Lung (tissue), 12 donors: Measurements from ENCODE around the gene SLC25A41. TPM values are rescaled to one million over a fixed set of nuclear protein-coding genes. Genes with fewer than 3 reads are reported as not detected.

ENCODE experiments used
- ATAC-seq: fragments of 200-7000 bp; cut with Tn5 transposase; one replicate; pipeline ENCODE4 v1.9.1; 2020; ENCODE audit warnings: moderate number of reproducible peaks; ENCODE audit not compliant: insufficient read depth, low FRiP score
- DNase-seq, 3 donors: peaks; one replicate each; pipeline ENCODE4 v3.0.0-alpha.2; 2013 to 2017
- H3K27ac ChIP-seq, 2 donors: one replicate each; pipeline ENCODE4 v1.5.1; 2013; ENCODE audit warnings: mild to moderate bottlenecking in 2 of 2, moderate library complexity in 2 of 2, control low read depth in 1 of 2, inconsistent platforms in 1 of 2, low read depth in 1 of 2, low read length in 1 of 2
- H3K27me3 ChIP-seq, 3 donors: one replicate each; pipeline ENCODE4 v1.5.1; 2013; ENCODE audit warnings: low read length in 2 of 3; ENCODE audit not compliant: control insufficient read depth in 3 of 3, insufficient read depth in 3 of 3
- H3K36me3 ChIP-seq, 4 donors: one replicate each; pipeline ENCODE4 v1.5.1; 2013; ENCODE audit warnings: low read length in 4 of 4, mild to moderate bottlenecking in 1 of 4, moderate library complexity in 1 of 4; ENCODE audit not compliant: control insufficient read depth in 4 of 4, insufficient read depth in 4 of 4
- H3K4me1 ChIP-seq, 5 donors: one replicate each; pipeline ENCODE4 v1.5.1; 2013; ENCODE audit warnings: low read length in 5 of 5, mild to moderate bottlenecking in 2 of 5, moderate library complexity in 1 of 5; ENCODE audit not compliant: control insufficient read depth in 5 of 5, insufficient read depth in 5 of 5
- H3K4me3 ChIP-seq: one replicate; pipeline ENCODE4 v1.5.1; 2013; ENCODE audit warnings: mild to moderate bottlenecking, control low read depth, moderate library complexity
- H3K9ac ChIP-seq, 2 donors: one replicate each; pipeline ENCODE4 v1.5.1; 2013; ENCODE audit warnings: low read length in 2 of 2, control low read depth in 1 of 2; ENCODE audit not compliant: insufficient read depth in 1 of 2
- H3K9me3 ChIP-seq, 4 donors: one replicate each; pipeline ENCODE4 v1.5.1; 2013; ENCODE audit warnings: low read length in 3 of 4, mild to moderate bottlenecking in 1 of 4, moderate library complexity in 1 of 4; ENCODE audit not compliant: control insufficient read depth in 4 of 4, insufficient read depth in 3 of 4
- WGBS, 2 donors: extraction: QIAGEN DNeasy Blood & Tissue Kit; methylation state at CpG; one replicate each; pipeline ENCODE4 v1.1.7; 2013; 5-methylcytosine and 5-hydroxymethylcytosine counted together
- polyA plus RNA-seq, 2 donors: library from polyadenylated mRNA; stranded (reverse); fragments of 200-250 nt; gene quantifications; one replicate each; pipeline ENCODE4 v1.2.1, GENCODE V29; 2013
- total RNA-seq, 2 donors: library from RNA; depleted of rRNA in 1 of 2; stranded (reverse); fragments of >200 nt in 1 of 2; gene quantifications; one replicate each; pipeline ENCODE4 v1.2.1, GENCODE V29; 2014 to 2021
- TF ChIP-seq, protein P1 (sequence below): IDR thresholded peaks from 2 replicates; pipeline ENCODE4 v1.5.1; 2012; ENCODE audit warnings: mild to moderate bottlenecking; ENCODE audit errors: control extremely low read depth, extremely low read depth
- donor health status: control.
- donor health status: control.
- donor health status: Bipolar disorder and iron deficiency.
- donor health status: healthy.
- donor health status: DM: yes; HTN: yes; CAD: no.

SLC25A41 gene
- total and polyA plus RNA-seq, 4 donors = 0.10 to 0.43 (median 0.28) TPM; not detected in 1

DNA sequence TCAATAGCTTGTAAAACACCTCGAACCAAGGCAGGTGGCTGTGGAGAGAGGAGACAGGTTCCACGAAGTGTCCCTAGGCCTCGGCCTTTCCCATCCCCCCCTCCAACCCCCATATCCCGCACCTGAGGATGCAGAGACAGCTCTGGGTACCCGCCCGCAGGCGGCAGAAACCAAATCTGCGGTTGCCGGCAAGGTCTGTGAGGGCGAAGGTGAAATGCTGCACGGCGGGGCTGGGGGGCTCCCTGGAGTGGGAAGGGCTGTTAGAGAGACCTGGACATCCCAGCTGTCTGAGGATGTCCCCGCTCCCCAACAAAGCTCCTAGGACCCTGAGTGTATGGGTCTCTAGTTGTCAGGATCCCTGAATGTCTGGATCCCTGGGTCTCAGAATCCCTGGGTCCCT lies 45.3 kb upstream of the SLC25A41 start:
- DNase-seq (no peak), ATAC-seq (no peak)
- TF ChIP-seq, protein P1, sequence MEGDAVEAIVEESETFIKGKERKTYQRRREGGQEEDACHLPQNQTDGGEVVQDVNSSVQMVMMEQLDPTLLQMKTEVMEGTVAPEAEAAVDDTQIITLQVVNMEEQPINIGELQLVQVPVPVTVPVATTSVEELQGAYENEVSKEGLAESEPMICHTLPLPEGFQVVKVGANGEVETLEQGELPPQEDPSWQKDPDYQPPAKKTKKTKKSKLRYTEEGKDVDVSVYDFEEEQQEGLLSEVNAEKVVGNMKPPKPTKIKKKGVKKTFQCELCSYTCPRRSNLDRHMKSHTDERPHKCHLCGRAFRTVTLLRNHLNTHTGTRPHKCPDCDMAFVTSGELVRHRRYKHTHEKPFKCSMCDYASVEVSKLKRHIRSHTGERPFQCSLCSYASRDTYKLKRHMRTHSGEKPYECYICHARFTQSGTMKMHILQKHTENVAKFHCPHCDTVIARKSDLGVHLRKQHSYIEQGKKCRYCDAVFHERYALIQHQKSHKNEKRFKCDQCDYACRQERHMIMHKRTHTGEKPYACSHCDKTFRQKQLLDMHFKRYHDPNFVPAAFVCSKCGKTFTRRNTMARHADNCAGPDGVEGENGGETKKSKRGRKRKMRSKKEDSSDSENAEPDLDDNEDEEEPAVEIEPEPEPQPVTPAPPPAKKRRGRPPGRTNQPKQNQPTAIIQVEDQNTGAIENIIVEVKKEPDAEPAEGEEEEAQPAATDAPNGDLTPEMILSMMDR = no peak
- no peak overlapping the region for H3K4me3 ChIP-seq
- 87 to 90% methylated on average over 13 of the region's 13 CpGs for WGBS, 2 donors
- H3K9ac ChIP-seq = no peak overlapping the region
- no peak overlapping the region for H3K27ac ChIP-seq
- peaks cover 0 to 14% (median 8%) of the 10 kb centered on the region in 3 donors for H3K27me3 ChIP-seq
- H3K4me1 ChIP-seq = peaks cover 0 to 8% (median 0%) of the 10 kb centered on the region in 5 donors
- H3K36me3 ChIP-seq = no peaks in the 10 kb centered on the region
- H3K9me3 ChIP-seq = peaks cover 0 to 2% (median 0%) of the 10 kb centered on the region in 4 donors

DNA sequence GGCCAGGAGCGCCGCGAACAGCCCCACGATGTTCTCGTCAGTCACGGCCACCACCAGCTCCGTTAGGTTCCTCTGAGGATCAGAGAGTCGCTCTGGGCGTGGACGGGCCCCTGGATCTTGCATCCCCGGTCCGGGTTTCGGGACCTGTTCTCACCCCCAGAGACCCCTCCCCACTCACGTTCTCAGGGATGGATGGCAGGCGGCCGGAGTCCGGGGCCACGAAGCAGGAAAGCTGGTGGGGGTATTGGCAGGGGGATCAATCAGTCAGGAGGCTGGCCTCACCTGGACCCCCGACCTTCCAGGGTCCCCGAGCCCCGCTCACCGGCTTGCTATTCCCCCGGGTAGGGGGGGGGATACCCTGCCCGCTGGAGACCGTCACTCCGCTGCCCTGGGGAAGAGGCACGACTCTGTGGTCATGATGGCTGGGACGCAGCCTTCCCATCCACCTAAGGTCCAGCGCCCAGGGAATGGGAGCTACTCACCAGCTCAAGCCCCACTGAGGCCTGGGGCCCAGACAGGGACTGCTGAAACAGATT lies 43.4 kb upstream of the SLC25A41 start:
- H3K27me3 ChIP-seq = peaks cover 0 to 14% (median 8%) of the 10 kb centered on the region in 3 donors
- H3K9me3 ChIP-seq = peaks cover 0 to 2% (median 0%) of the 10 kb centered on the region in 4 donors
- 46 to 63% methylated on average over 29 of the region's 29 CpGs for WGBS, 2 donors
- ATAC-seq = no peak
- no peak overlapping the region for H3K4me3 ChIP-seq
- H3K27ac ChIP-seq = no peak overlapping the region
- no peak for DNase-seq
- H3K4me1 ChIP-seq = peaks cover 0 to 8% (median 0%) of the 10 kb centered on the region in 5 donors
- H3K36me3 ChIP-seq = no peaks in the 10 kb centered on the region
- TF ChIP-seq, protein P1 = no peak
- no peak overlapping the region for H3K9ac ChIP-seq

DNA sequence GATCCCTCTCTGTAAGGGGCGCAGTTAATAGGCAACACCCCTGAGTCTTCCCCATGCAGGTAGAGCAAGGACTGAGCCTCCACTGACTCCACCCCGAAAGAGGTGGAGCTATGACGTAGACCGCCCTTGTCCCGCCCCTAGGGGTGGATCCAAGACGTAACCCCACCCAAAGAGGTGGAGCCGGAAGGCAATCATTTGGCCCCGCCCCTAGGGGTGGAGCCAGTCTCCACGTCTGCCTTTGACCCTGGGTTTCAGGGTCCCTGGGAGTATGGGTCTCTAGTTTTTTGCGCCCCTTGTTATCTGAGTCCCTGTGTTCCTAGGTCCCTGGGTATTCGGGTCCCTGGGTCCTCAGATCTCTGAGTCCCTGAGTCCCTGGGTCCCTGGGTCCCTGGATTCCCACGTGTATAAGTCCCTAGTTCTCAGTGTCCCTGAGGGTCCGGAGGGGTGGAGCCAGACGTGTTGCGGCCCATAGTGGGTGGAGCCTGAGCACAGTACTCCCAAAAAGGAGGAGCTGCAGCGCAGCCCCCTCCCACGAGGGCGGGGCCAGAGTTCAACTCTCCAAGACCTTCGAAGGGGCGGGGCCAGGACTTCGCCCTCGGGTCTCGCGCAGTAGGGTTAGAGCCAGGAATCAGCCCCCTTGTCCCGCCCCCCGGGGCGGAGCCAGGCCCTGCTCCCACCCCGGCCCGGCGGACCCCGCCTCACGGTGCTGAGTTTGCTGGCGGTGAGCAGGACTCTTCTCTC lies 42.8 kb upstream of the SLC25A41 start:
- Histone ChIP-seq H3K4me1 (peaks cover 0 to 8% (median 0%) of the 10 kb centered on the region in 5 donors), H3K9me3 (peaks cover 0 to 2% (median 0%) of the 10 kb centered on the region in 4 donors), H3K27me3 (peaks cover 0 to 14% (median 8%) of the 10 kb centered on the region in 3 donors), H3K4me3 (no peak overlapping the region), H3K36me3 (no peaks in the 10 kb centered on the region), H3K9ac (no peak overlapping the region), H3K27ac (no peak overlapping the region)
- peak; percentile 31 to 71 (median 51) for DNase-seq
- 36 to 63% methylated on average over 33 of the region's 33 CpGs for WGBS, 2 donors
- ATAC-seq = peak; percentile 88
- TF ChIP-seq, protein P1 = no peak
